Astrocyte (in vitro differentiated cells and primary cell): ENCODE measurements around the gene NRF1. TPM values are rescaled to one million over a fixed set of nuclear protein-coding genes. Genes with fewer than 3 reads are reported as not detected.

ENCODE experiments used
- DNase-seq: peaks from one replicate; pipeline ENCODE4 v3.0.0-alpha.2; 2010; ENCODE audit warnings: low read depth
- FAIRE-seq: peaks from 2 replicates; lab custom pipeline; 2011; peaks lifted over from hg19 to GRCh38; lab: Jason Lieb, UNC
- H2AFZ ChIP-seq: 2 replicates; pipeline ENCODE4 v1.6.0; 2012; ENCODE audit warnings: low read depth, low read length, inconsistent platforms
- H3K27ac ChIP-seq: 2 replicates; pipeline ENCODE4 v1.5.1; 2011; ENCODE audit warnings: low read depth, low read length, inconsistent platforms
- H3K27me3 ChIP-seq: 2 replicates; pipeline ENCODE4 v1.6.0; 2011; ENCODE audit warnings: low read length, inconsistent platforms; ENCODE audit not compliant: insufficient read depth
- H3K36me3 ChIP-seq: 2 replicates; pipeline ENCODE4 v1.5.1; 2011; ENCODE audit warnings: low read length, inconsistent platforms; ENCODE audit not compliant: insufficient read depth
- H3K4me1 ChIP-seq: 2 replicates; pipeline ENCODE4 v1.5.1; 2011; ENCODE audit warnings: low read length, inconsistent platforms; ENCODE audit not compliant: insufficient read depth
- H3K4me2 ChIP-seq: 2 replicates; pipeline ENCODE4 v1.6.0; 2012; ENCODE audit warnings: low read length, inconsistent platforms
- H3K4me3 ChIP-seq: 2 replicates; pipeline ENCODE4 v1.5.1; 2011; ENCODE audit warnings: low read depth, mild to moderate bottlenecking, low read length, inconsistent platforms; ENCODE audit not compliant: insufficient read depth
- H3K79me2 ChIP-seq: 2 replicates; pipeline ENCODE4 v1.6.0; 2012; ENCODE audit warnings: mild to moderate bottlenecking, low read length, inconsistent platforms; ENCODE audit not compliant: insufficient read depth
- H3K9ac ChIP-seq: 2 replicates; pipeline ENCODE4 v1.6.0; 2012; ENCODE audit warnings: mild to moderate bottlenecking, low read length, inconsistent platforms
- H3K9me3 ChIP-seq: 2 replicates; pipeline ENCODE4 v1.5.1; 2012; ENCODE audit warnings: low read depth, mild to moderate bottlenecking, low read length, inconsistent platforms; ENCODE audit not compliant: insufficient read depth
- H4K20me1 ChIP-seq: 2 replicates; pipeline ENCODE4 v1.6.0; 2012; ENCODE audit warnings: low read length, inconsistent platforms; ENCODE audit not compliant: insufficient read depth
- H3K27ac Mint-ChIP-seq: one replicate; pipeline ENCODE4 v1.8.0; 2021; ENCODE audit warnings: mild to moderate bottlenecking, mixed read lengths; ENCODE audit not compliant: unreplicated experiment
- H3K27me3 Mint-ChIP-seq: one replicate; pipeline ENCODE4 v1.8.0; 2021; ENCODE audit warnings: low read depth, mixed read lengths; ENCODE audit not compliant: unreplicated experiment
- H3K36me3 Mint-ChIP-seq: one replicate; pipeline ENCODE4 v1.8.0; 2021; ENCODE audit warnings: low read depth, mixed read lengths; ENCODE audit not compliant: unreplicated experiment
- H3K4me1 Mint-ChIP-seq: one replicate; pipeline ENCODE4 v1.8.0; 2021; ENCODE audit warnings: low read depth, mixed read lengths; ENCODE audit not compliant: unreplicated experiment
- H3K4me3 Mint-ChIP-seq: one replicate; pipeline ENCODE4 v1.8.0; 2021; ENCODE audit warnings: mild to moderate bottlenecking, moderate library complexity, mixed read lengths; ENCODE audit not compliant: unreplicated experiment
- H3K9me3 Mint-ChIP-seq: one replicate; pipeline ENCODE4 v1.8.0; 2021; ENCODE audit warnings: mild to moderate bottlenecking, mixed read lengths; ENCODE audit not compliant: unreplicated experiment
- EZH2 ChIP-seq: IDR thresholded peaks from 2 replicates; pipeline ENCODE4 v1.6.1; 2012; ENCODE audit warnings: mild to moderate bottlenecking, low read length, inconsistent platforms; ENCODE audit not compliant: insufficient read depth
- total RNA-seq: library from RNA; stranded (reverse); gene quantifications from 2 replicates; pipeline ENCODE4 v1.2.1, GENCODE V29; 2021
- TF ChIP-seq, protein P1 (sequence below): IDR thresholded peaks from 2 replicates; pipeline ENCODE4 v1.5.1; 2011; ENCODE audit warnings: low read depth, mild to moderate bottlenecking, inconsistent platforms, low read length, moderate library complexity; ENCODE audit not compliant: insufficient read depth

The NRF1 gene
- total RNA-seq, 1 donor from 2014 or later = 12.7 TPM

DNA sequence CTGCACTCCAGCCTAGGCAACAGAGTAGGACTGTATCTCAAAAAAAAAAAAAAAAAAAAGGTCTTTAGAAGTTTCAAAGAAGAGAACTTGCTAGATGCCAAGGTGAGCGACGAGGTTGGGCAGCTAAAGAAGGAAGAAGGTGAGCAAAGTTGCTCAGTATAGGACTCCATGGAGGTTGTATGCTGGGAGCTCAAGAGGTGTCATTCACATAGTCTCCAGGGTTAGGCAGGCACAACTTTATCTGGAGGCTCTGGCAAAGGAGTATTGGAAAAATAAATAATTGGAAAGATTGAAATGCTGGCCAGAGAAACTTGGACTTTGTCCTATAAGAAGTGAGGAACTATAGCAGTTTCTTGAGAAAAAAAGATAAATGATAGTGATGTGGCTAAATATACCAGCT is 74.5 kb downstream of the NRF1 start:
- TF ChIP-seq EZH2 = no peak
- TF ChIP-seq, protein P1, sequence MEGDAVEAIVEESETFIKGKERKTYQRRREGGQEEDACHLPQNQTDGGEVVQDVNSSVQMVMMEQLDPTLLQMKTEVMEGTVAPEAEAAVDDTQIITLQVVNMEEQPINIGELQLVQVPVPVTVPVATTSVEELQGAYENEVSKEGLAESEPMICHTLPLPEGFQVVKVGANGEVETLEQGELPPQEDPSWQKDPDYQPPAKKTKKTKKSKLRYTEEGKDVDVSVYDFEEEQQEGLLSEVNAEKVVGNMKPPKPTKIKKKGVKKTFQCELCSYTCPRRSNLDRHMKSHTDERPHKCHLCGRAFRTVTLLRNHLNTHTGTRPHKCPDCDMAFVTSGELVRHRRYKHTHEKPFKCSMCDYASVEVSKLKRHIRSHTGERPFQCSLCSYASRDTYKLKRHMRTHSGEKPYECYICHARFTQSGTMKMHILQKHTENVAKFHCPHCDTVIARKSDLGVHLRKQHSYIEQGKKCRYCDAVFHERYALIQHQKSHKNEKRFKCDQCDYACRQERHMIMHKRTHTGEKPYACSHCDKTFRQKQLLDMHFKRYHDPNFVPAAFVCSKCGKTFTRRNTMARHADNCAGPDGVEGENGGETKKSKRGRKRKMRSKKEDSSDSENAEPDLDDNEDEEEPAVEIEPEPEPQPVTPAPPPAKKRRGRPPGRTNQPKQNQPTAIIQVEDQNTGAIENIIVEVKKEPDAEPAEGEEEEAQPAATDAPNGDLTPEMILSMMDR = no peak
- H3K27me3 ChIP-seq = no peaks in the 10 kb centered on the region
- no peaks in the 10 kb centered on the region for H3K9me3 ChIP-seq
- no peak overlapping the region for H3K27ac ChIP-seq
- H4K20me1 ChIP-seq = no peaks in the 10 kb centered on the region
- H3K4me3 Mint-ChIP-seq = no peak overlapping the region
- H3K4me2 ChIP-seq = no peak overlapping the region
- H3K4me1 ChIP-seq = no peaks in the 10 kb centered on the region
- no peaks in the 10 kb centered on the region for H3K27me3 Mint-ChIP-seq
- H3K36me3 Mint-ChIP-seq = peaks cover 4% of the 10 kb centered on the region
- no peak overlapping the region for H2AFZ ChIP-seq
- H3K4me3 ChIP-seq = no peak overlapping the region
- DNase-seq (no peak), FAIRE-seq (no peak)
- H3K27ac Mint-ChIP-seq = no peak overlapping the region
- H3K36me3 ChIP-seq = no peaks in the 10 kb centered on the region
- H3K4me1 Mint-ChIP-seq = peaks cover 3% of the 10 kb centered on the region
- no peak overlapping the region for H3K9ac ChIP-seq
- no peaks in the 10 kb centered on the region for H3K79me2 ChIP-seq
- H3K9me3 Mint-ChIP-seq = no peaks in the 10 kb centered on the region

DNA sequence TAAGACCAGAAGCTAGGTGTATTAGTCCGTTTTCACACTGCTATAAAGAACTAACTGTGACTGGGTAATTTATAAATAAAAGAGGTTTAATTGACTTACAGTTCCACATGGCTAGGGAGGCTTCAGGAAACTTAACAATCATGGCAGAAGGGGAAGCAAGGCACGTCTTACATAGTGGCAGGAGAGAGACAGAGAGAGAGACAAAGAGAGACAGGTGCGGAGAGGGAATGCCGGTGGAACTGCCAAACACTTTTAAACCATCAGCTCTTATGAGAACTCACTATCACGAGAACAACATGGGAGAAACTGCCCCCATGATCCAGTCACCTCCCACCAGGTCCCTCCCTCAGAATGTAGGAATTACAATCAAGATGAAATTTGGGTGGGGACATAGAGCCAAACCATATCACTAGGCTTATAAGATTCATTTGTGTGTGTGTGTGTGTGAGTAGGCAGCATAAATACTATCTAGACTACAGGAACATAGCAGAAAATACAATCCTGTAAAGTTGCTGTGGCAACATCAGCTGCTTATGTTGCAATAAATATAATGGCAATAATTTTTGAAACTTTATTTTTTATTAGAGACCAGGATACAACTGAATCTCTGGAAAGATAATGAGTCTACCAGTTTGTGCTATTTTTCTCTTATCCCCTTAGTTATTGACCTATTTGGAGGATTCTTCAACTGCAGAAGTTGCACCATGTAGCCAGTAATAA is 77.1 kb downstream of the NRF1 start:
- no peak overlapping the region for H3K4me2 ChIP-seq
- no peak overlapping the region for H2AFZ ChIP-seq
- no peak overlapping the region for H3K27ac ChIP-seq
- H3K9me3 ChIP-seq = no peaks in the 10 kb centered on the region
- H3K9ac ChIP-seq = no peak overlapping the region
- no peak overlapping the region for H3K4me3 Mint-ChIP-seq
- peaks cover 3% of the 10 kb centered on the region for H3K4me1 Mint-ChIP-seq
- H3K4me3 ChIP-seq = no peak overlapping the region
- no peaks in the 10 kb centered on the region for H3K4me1 ChIP-seq
- no peaks in the 10 kb centered on the region for H3K27me3 Mint-ChIP-seq
- H3K36me3 Mint-ChIP-seq = peaks cover 10% of the 10 kb centered on the region
- H3K9me3 Mint-ChIP-seq = no peaks in the 10 kb centered on the region
- no peaks in the 10 kb centered on the region for H3K27me3 ChIP-seq
- no peak overlapping the region for H3K27ac Mint-ChIP-seq
- FAIRE-seq = no peak
- TF ChIP-seq, protein P1 = no peak
- TF ChIP-seq EZH2 = no peak
- H3K36me3 ChIP-seq = no peaks in the 10 kb centered on the region
- no peak for DNase-seq
- H4K20me1 ChIP-seq = no peaks in the 10 kb centered on the region
- no peaks in the 10 kb centered on the region for H3K79me2 ChIP-seq

DNA sequence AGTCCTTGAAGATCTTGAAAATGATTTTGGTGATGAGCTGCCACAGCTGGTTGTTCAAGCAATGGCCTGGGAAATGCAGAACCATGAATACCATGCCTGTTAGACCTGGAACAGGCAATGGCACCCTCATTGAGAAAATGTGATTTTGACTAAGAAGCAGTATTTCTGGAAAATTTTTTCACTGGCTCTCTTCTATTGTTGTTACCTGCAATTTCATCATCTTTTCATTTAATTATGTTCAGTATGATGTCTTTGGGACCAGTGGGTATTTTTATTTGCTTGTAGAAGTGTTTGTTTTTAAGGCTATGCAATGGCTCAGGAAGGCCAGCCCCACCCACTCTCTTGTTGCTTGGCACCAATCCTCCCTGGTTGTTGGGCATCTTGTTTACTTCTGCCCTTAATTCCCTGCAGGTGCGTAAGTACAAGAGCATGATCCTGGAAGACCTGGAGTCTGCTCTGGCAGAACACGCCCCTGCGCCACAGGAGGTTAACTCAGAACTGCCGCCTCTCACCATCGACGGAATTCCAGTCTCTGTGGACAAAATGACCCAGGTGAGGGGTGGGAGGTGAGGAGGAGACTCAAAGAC is 78.6 kb downstream of the NRF1 start:
- DNase-seq (no peak), FAIRE-seq (no peak)
- H3K27me3 Mint-ChIP-seq = no peaks in the 10 kb centered on the region
- no peak for TF ChIP-seq EZH2
- TF ChIP-seq, protein P1 = no peak
- no peaks in the 10 kb centered on the region for H3K36me3 ChIP-seq
- H3K79me2 ChIP-seq = no peaks in the 10 kb centered on the region
- H3K4me1 Mint-ChIP-seq = no peaks in the 10 kb centered on the region
- H3K4me1 ChIP-seq = no peaks in the 10 kb centered on the region
- no peak overlapping the region for H3K27ac ChIP-seq
- H3K4me2 ChIP-seq = no peak overlapping the region
- H3K27me3 ChIP-seq = no peaks in the 10 kb centered on the region
- H3K36me3 Mint-ChIP-seq = peaks cover 11% of the 10 kb centered on the region
- H3K9me3 ChIP-seq = no peaks in the 10 kb centered on the region
- no peak overlapping the region for H3K4me3 Mint-ChIP-seq
- H3K4me3 ChIP-seq = no peak overlapping the region
- H3K9ac ChIP-seq = no peak overlapping the region
- no peak overlapping the region for H2AFZ ChIP-seq
- H3K9me3 Mint-ChIP-seq = no peaks in the 10 kb centered on the region
- H4K20me1 ChIP-seq = no peaks in the 10 kb centered on the region
- H3K27ac Mint-ChIP-seq = no peak overlapping the region
